GM10847 (cell line): ENCODE measurements around the gene NUDT8.

Source experiments
- POLR2A ChIP-seq: IDR thresholded peaks from 2 replicates; pipeline ENCODE4 v1.6.1; 2011; ENCODE audit not compliant: insufficient read length; ENCODE audit errors: extremely low read depth

The NUDT8 gene

DNA sequence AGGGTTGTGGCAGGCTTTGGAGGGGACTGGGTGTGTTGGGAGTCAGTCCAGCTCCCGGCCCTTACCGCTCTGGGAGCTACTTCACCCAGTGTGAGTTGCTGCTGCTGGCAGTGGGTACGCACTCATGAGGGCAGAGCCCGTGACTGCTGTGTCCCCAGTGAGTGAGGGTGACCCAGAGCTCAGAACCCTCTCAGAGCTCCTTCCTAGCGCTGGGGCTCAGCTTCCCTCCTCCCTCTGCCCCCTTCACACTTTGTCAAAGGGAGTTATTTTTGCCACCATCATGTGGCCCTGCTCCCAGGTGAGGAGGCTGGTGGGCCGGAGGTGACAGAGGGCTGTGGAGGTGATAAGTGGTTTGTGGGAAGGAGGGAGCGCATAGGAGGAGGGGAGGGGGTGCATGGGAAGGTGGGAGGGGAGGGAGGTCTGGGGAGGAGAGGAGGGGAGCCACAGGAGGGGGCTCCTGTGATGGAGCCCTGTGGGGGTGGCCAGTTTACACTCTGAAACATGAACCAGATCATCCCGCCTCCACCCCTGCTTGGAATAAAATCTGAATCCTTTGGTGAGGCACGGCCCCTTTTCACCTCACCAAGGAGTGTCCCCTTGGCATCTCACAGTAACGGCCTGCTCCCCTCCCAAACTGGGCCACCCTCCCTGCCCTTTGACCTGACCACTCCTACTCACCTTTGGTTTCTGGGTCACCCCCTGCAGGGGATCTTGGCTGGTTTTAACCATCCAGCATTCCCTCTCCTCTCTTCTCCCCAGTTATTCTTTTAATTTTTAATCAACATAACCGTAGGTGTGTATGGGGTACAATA, 13.1 kb downstream of the NUDT8 start:
- no peak for TF ChIP-seq POLR2A

DNA sequence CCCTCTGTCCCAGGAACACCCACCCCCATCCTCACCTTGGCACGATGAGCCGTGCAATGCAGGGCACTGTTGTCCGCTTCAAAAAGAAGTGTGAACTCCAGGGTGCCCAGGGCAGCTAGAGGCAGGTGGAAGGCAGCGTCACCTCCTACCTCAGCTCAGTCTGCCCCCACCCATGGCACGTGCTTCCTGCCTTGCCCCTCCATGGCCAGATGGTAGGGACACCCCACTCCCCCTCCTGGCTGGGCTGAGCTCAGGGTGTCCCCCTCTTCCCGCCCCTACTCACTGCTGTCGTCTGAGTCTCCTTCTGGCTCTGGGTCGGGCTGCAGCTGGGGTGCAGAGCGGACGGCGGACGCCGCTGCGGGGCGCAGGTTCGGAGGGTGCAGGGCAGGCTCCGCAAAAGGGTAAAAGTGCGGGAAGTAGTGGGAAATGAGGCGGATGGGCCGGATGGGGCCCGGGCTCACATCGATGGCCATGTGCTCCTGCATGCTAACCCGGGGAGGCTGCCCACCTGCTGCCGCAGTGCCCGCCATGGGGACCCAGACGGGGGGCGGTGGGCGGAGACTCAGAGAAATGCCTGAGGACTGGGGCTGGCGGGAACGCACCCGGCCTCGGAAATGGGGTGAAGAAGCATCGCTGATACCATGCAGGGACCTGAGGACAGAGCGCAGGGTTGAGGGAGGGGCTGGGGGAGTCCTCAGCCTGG, 13.9 kb downstream of the NUDT8 start:
- no peak for TF ChIP-seq POLR2A

DNA sequence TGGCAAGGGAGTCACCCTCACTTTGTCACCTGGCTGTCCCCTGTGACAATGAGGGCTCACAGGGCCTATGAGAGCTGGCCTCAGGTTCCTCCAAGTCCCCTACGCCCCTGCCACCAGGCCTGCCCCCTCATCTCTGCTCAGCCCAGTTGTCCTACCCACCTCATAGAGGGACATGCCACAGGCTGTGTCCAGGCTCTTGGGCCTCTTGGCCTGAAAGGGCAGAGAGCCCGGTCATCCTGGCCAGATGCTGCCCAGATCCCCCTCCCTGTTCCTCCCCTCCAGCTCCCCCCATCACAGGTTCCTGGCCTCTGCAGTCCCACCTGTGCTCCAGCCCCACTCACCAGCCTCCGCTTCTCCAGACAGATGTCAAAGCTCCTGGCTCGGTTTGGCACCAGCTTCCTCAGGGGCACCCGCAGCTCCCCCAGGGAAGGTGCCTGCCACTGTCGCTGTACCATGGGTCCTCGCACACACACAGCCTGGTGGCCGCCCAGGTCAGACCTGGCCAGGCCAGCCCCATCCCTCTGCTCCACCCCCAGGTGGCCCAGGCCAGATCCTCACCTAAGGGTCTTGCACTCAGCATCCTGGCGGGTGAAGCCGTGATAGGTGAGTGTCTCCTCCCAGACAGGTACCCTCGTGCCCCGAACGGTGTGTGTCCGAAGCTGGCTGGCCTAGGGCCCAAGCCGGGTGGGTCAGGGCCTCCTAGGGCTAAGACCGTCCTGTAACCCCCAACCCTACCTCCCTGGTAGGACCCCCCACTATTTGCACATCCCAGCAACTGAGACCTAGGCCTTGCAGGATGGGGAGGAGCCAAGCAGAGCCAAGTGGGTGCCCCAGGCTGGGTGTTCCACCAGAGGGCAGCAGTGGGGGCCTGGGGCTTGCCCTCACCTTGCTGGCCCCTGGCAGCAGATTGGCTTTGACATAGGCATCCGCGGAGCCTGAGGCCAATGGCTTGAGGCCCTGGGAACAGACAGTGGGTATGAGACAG, 14.7 kb downstream of the NUDT8 start:
- TF ChIP-seq POLR2A = no peak

DNA sequence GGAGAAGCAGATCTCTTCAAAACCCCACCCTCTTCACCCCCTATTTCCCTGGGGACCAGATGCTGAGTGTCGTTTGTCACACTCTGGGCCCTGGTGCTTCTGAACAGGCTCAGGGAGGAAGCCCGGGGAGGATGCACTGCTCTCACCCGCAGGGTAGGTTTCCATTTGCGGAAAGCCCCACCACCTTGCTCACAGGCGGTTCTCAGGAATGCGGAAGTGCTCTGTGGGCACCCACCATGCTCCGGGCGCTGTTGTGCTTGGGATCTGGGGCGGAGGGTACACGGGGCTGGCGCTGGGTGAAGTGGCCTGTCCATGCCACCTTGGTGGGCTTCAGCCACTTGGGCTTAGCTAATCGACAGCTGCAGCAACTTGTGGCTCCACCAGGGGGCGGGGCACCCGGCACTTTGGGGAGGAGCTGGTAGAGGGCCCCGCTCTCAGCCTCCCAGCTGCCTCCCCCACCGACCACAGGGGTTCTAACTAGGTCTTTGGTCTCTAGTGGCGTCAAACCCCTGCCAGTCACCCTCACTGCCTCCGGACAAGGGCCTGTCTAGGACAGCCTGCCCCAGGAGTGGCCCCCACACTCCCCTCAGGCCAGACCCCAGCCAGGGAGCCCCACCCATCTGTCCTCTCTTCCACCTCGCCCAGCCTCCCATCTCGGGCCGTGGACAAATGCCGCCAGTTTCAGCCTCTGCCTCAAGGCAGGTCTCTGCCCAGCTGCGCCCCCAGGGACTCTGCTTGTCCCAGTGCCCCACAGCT, 15.6 kb downstream of the NUDT8 start:
- TF ChIP-seq POLR2A = peak; percentile 47

DNA sequence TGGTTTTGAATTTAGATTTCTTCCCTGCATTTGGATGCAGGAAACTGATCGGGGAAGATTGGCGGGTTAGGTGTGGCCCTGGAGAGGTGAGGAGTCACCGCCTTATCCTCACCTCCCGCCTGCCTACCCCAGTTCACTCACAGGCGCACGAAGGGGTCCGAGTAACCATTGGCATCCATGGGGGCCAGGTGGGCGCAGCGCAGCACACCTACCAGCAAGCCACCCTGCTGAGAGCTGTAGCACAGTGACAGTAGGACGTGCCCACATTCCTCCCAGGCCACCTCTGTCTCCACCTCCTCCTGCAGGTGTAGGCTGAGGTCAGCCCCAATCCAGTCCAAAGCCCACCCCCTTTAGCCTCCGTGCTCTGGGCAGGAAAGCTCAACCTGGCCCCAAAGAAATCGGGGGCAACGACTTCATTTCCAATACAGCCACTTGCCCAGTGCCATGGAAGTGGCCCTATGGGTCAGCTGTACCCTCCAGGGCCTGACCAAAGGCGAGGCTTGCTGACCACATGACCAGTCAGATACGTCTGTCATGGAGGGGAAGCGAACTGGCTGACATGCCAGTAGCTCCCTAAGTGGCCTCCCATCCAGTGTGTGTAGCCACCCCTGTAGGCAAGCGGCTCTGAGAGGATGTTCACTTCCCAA, 16.3 kb downstream of the NUDT8 start:
- TF ChIP-seq POLR2A = no peak

DNA sequence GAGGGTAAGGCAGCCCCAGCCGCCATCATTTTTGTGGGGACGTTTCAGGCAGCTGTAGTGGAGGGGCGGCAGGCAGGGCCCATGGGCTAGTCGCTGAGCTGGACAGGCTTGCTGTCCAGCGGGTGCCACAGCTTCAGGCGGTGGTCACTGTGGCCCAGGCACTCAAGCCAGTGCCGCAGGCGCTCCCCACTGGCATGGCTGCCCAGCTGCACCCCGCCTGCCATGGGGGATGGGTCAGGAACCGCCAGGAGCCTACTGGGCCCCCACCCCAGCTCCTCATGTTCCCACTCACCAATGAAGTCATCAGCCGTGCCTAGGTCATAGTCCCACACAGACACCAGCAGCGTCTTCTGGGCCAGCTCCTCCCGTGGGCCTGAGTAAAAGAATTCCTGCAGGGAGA, 17.0 kb downstream of the NUDT8 start:
- TF ChIP-seq POLR2A = no peak

DNA sequence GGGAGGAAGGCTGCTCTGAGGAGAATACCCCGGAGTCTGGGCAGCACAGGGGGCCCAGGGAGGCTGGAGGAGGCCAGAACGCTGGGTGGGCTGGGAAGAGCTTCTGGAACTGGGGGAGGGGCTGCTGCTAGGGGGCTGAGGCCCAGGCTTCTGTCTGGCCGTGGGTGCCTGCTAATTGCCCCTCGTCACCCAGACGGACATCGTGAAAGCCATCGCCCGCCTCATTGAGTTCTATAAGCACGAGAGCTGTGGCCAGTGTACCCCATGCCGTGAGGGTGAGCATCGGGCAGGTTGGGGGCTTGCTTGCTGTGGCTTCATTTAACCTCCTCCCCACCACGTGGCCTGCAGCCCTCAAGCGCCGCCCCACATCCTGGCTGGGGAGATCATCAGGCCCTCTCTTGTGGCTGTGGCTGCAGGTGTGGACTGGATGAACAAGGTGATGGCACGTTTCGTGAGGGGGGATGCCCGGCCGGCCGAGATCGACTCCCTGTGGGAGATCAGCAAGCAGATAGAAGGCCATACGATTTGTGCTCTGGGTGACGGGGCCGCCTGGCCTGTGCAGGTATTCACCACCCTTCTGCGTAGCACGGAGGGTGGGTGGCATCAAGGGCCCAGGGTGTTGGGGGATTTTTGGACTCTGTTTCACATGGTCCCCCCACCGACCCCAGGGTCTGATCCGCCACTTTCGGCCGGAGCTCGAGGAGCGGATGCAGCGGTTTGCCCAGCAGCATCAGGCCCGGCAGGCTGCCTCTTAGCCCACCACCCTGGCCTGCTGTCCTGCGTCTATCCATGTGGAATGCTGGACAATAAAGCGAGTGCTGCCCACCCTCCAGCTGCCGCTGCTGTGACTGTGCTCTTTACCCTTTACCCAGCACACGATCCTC, 17.8 kb downstream of the NUDT8 start:
- no peak for TF ChIP-seq POLR2A

DNA sequence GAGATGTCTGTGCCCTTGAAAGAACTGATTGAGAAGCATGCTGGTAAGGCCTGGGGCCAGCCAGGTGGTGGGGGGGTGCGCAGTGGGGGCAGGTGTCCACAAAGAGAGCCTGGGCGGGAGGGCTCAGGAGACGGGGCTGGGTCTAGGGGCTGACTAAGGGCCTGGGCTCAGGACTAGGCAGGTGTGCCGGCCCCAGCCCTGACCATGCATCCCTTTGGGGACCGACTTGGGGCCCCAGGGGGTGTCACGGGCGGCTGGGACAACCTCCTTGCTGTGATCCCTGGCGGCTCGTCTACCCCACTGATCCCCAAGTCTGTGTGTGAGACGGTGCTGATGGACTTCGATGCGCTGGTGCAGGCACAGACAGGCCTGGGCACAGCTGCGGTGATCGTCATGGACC, 18.6 kb downstream of the NUDT8 start:
- no peak for TF ChIP-seq POLR2A

DNA sequence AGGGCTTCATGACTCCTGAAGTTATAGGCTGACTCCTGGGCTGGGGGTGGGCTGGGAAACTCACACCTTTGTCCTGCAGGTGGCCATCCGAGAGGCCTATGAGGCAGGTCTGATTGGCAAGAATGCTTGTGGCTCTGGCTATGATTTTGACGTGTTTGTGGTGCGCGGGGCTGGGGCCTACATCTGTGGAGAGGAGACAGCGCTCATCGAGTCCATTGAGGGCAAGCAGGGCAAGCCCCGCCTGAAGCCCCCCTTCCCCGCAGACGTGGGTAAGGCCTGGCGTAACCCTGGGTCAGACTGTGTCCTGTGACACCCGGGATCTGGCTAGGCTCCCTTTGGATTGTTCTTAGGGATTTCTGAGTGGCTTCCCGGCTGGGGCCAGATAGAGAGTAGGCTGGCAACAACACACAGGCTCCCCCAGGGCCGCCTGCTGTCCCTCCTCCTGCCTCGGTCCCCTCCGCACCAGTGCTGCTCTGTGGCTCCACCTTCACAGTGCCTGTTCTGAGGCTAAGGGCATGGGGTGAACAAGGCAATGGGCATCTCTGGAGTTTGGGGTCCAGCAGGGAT, 19.4 kb downstream of the NUDT8 start:
- no peak for TF ChIP-seq POLR2A

DNA sequence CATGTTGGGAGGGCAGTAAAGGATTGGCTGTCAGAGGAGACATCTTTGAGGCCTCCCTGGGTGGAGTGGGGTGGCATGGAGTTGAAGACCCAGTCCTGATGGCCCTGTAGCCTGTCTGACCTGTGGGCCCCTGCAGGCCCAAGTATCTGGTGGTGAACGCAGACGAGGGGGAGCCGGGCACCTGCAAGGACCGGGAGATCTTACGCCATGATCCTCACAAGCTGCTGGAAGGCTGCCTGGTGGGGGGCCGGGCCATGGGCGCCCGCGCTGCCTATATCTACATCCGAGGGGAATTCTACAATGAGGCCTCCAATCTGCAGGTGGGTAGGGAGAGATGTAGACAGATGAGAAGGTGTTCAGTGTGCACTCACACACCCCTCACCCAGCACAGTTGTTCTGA, 20.4 kb downstream of the NUDT8 start:
- TF ChIP-seq POLR2A = no peak

DNA sequence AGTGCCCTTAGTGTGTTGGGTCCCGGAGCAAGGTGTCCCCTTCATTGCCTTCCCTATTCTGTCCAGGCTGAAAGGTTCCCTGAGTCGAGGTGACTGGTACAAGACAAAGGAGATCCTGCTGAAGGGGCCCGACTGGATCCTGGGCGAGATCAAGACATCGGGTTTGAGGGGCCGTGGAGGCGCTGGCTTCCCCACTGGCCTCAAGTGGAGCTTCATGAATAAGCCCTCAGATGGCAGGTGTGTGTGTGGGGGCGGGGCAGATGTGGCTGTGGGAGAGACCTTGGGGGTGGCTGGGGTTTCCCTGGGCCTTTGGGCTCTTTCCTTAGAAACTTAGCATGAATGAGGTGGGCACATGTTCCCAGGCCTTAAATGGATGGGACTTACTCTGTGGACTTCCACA, 21.3 kb downstream of the NUDT8 start:
- no peak for TF ChIP-seq POLR2A

DNA sequence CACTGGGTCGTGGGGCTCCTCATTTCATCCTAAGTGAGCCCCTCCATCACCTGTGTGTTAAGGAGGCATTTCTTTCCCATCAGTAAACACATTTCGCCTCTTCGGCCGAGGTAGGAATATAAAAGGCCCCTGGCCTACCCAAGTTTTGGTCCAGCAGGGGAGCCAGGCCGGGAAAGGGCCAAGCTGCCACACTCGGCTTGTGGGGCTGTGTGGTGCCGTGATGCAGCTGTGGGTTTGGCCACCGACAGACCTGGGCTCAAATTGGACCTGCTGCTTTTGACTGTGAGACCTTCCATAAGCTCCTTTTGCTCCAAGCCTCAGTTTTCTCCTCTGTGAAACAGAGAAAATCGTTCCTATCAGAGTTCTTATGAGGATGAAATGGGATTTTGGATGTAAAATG, 22.2 kb downstream of the NUDT8 start:
- no peak for TF ChIP-seq POLR2A
